NOMO-1 treated with dmso at 0.1 percent for 144 hours (cell line): ENCODE measurements around the gene BCO2.

Source experiments
- DNase-seq: peaks from one replicate; lab custom pipeline; 2025; ENCODE audit not compliant: unreplicated experiment; lab: John Stamatoyannopoulos, UW

Gene BCO2

DNA sequence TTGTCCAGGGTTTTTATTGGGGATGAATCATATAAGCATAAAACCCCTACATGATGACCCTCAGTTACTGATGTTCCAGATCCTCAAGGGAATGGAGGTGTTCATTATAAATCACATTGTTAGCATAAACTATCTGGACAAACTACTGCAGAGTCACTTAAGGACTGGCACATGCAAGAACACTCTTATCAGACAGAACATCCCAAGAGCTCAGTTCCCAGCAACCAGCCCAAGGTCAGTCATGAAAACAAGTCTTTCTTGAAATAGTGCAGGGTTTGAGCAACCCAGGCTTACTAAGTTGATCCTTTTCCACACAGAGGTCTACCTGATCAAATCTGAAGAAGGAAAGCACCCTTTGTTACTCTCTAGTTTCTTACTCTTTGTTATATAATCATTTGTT lies 37.4 kb downstream of the BCO2 start:
- no peak for DNase-seq

DNA sequence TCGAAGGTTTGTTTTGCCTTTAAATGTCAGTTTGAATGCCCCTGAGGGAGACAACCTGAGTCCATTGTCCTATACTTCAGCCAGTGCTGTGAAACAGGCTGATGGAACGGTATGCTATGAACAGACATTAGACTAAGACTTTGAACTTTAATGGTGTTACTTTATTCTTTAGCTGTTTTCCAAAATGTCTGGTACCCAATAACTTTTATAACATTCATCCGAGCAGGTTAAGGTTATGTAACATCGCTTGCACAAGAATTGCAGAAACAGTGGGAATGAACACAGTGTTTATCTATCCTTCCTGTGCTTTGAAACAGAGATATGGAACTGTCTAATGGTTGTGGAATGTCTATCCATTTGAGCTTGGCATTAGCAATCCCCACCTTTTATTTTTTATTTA lies 38.4 kb downstream of the BCO2 start:
- no peak for DNase-seq

DNA sequence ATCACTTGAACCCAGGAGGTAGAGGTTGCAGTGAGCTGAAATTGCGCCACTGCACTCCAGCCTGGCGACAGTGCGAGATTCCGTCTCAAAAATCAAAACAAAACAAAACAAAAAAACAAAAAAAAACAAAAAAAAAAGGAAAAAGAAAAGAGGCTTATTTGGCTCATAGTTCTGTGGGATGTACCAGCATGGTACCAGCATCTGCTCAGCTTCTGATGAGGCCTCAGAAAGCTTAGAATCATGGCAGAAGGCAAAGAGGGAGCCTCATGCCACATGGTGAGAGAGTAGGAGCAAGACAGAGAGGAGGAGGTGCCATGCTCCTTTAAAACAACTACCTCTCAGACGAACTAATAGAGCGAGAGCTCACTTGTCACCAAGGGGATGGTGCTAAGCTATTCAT lies 40.3 kb downstream of the BCO2 start:
- DNase-seq = no peak

DNA sequence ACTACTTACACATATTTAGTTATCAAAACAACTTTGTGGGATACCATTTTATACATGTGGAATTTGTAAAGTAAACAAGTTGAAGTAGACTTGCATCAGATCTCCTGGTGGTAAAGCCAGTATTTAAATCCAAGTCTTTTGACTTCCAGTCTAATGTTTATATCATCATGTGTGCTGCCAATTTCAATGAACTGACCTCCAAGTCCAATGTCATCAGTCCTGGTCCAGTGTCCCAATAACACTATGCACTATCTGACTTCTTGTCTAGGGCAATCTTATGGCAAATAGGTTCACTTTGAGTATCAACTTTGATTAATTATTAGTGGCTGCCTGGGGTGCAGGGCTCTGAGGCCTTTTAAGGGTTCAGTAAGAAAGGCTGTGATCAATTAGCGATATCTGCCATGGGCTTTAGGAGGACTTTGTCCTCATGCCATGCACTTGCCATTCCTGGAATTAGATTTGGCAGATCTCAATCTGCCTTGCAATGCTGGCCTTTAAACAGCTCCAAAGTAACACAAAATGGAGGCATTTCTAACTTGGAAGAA lies 41.3 kb downstream of the BCO2 start:
- DNase-seq = no peak

DNA sequence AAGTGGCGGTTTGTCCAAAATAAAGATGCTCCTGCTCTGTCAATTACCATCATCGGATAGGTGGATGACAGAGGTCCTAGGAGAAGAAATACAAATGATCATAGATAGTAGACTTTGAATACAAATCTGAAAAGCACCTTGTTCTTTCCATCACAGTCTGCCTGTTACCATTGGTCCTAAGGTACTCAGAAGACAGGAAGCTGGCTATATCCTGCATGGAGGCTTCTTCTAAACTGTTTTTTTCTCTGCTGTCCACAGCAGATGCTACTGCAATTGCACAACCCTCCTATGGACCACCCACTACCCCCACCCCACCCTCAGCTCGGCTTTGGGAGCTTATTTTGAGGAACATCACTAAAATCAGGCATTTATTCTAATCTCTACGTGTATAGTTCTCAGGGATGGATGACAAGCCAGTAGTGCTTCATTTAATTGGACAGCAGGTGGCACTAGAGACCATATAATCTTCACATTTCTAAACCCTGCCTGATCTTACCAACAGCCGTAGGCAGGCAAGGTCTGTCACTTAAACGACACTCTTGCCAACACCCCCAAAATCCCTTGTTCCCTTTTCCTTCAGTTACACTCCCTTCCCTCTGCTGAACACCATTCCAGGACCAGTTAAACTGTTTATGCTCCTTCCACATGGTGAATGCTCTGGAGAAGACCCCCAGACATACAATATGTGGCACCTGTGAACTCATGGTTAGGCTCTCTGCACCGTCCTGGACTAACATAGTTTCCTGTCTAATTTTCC lies 44.3 kb downstream of the BCO2 start:
- peak; percentile 43 for DNase-seq

DNA sequence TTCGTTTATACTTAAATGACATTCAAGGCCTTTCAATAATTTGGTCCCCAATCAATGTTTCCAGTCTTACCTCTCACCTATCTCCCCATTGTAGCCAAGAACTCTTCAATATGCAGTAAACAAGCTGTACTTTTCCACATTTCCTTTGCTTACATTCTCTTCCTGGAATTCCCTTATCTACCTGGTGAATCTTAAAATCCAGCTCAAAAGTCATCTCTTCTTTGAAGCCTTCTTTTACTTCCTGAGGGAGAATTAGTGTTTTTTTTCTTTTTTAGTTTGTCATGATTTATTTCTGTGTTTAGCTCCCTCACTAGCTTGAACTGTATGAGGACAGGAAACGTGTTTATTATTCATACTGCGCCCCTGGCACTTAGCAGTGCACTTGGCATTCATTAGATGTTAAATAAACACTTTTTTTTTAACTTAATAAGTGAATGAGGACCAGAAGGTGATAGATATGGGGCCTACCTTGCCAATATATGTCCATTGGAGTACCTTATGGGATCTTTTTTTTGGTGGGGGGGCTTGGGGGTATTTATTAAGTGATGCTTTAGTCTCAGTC lies 46.0 kb downstream of the BCO2 start:
- DNase-seq = no peak

DNA sequence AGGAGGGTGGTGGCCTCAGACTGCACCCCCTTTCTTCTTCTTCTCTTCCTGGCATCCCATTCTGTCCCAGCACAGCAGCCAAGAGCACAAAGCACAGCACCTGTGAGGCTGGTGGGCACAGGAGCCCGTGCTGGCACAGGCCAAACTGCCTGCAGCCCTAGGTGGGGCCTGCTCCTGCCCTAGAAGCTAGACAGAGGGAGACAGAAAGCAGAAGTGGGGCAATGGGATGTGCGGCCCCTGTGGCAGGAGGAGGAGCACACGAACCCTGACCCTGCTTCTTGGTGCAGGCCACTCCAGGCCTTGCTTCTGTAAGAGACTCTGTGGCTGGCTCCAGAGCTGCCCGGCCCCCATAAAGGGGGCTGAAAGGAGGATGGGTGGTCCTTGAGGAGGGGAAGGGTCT lies 47.0 kb downstream of the BCO2 start:
- DNase-seq = peak; percentile 45

DNA sequence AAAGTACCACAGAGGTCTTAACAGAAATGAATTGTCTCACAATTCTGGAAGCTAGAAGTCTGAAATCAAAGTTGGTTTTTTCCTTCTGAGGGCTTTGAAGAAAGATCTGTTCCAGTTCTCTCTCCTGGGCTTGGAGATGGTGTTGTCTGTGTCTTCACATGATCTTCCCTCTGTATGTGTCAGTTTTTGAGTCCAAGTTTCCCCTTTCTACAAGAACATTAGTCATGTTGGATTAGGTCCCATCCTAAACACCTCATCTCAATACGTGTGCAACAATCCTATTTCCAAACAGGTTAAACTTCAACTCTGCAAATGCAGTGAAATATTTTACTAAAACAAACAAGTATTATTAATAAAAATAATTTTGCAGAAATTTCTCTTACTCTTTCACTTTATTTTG lies 47.8 kb downstream of the BCO2 start:
- no peak for DNase-seq

DNA sequence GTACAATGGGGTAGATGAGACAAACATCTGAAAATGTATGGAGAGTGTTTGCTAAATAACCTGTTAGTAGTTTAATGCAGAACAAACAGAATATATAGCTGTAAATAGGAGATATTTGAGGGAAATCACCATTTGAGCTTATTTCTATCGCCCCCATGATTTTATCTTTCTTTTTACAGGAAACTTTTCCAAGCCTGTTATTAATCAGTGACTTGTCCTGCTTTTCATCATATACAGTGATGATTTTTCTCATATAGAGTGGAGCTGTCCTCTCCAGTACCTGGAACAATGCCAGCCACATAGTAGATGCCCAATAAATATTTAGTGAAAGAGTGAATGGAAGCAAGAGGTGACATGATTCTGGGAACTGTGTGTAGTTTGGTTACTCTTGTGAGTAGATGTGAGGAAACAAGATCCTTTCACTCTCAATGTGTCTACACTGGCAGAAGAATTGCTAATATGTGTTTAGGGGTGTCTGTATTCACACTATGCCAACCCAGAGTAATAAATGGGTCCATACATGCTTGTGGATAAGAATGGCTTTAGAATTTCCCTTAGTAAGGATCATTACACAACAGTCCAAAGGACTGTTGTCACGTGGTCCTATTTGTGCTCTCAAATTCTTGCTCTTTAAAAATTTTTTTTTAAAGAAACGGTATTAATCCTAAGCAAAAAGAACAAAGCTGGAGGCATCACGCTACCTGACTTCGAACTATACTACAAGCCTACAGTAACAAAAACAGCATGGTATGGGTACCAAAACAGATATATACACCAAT lies 48.6 kb downstream of the BCO2 start:
- DNase-seq = no peak

DNA sequence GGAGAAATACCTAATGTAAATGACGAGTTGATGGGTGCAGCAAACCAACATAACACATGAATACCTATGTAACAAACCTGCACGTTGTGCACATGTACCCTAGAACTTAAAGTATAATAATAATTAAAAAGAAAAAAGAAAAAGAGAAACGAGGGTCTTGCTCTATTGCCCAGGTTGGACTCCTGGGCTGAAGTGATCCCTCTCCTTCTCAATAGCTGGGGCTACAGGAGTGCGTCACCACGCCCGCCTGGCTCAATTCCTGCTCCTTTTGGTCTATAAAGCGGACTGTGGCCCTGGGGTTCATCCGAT lies 50.4 kb downstream of the BCO2 start:
- DNase-seq = no peak

DNA sequence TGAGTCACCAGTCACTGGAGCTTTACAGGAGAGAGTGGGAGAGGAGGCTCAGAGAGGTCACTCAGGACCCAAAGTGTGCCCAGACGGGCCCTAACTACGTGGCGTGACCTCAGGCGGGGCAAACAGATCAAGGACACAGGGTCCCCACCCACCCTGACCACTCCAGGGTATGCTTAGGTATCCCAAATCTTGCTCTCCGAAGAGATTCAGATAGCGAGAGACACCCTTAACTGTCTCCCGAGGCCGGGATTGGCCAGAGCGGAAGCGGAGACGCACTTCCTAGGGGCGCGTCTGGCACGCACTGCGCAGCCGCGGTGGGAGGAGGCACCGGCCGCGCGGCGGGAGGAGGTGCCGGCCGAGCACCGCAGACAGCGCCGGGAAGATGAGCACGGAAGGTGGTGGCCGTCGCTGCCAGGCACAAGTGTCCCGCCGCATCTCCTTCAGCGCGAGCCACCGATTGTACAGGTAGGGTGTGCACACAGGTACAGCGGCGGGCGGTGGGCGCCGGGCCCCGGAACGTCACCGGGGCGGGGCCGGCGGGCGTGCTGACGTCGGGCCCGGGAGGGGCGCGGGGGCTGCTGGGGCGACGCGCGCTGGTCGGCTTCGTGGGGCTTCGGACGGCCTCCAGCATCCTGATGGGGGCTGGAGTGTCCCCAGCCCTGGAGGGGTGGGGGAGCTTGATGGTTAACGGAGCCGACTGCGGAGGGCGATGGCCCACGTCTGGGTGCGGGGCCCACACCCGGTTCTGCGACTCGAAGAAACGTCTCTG lies 50.9 kb downstream of the BCO2 start, which contains the start of gene PTS:
PTS (plus strand) TSS at position 367 of the 769 bp plus-strand sequence; CDS start at position 383, 16 bp downstream.
- peak; percentile 80 for DNase-seq

DNA sequence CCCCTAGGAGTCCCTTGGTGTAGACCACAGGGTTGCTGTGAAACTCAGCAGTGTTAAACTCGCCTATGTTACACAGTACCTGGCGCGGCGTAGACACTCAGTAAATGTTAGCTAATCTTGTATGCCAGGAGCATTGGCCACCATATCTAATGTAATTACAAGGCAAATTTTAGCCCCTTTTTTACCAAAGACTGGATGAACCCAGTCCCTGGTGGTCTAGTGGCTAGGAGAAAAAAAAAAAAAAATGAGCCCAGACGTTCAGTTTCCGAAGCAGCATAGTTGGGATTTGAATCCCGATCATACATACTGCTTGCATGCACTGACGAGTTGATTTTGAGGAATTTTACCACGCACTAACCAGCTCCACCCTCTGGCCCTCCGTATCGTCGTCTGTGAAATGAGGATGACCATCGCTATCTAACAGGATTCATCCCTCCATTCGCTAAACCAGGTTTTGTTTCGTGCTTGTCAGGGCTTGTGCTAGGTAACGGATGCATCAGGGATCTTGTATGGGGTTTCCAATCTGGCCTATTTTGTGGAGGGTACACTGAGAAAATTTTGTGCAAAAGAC lies 51.6 kb downstream of the BCO2 start:
- no peak for DNase-seq

DNA sequence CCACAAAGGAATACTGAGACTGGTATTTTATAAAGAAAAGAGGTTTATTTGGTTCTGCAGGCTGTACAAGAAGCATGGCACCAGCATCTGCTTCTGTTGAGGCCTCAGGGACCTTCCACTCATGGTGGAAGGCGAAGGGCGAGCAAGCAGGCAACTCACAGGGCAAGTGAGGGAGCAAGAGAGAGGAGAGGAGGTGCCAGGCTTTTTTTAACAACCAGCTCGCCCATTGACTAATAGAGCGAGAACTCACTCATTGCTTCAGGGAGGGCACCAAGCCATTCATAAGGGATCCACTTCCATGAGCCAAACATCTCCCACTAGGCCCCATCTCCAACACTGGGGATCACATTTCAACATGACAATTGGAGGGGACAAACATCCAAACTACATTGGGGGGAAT lies 52.2 kb downstream of the BCO2 start:
- DNase-seq = no peak

DNA sequence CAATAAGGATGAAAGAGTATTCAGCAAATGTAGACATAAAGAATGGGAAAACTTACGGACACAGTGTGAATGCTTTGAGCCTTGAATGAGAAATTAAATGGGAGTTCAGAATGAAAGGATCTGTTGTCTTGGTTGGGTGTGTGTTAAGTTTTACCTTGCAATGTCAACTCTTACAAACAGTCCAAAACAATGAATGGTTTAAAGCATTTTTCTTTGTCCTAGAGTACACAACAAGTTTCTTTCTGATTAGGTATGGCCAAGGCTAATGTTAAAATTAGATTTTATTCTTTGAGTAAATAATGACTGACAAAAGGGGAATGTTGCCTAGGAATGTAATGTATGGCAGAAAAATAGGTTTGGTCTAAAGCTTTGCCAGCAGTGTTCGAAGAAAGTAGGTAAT lies 53.4 kb downstream of the BCO2 start:
- no peak for DNase-seq

DNA sequence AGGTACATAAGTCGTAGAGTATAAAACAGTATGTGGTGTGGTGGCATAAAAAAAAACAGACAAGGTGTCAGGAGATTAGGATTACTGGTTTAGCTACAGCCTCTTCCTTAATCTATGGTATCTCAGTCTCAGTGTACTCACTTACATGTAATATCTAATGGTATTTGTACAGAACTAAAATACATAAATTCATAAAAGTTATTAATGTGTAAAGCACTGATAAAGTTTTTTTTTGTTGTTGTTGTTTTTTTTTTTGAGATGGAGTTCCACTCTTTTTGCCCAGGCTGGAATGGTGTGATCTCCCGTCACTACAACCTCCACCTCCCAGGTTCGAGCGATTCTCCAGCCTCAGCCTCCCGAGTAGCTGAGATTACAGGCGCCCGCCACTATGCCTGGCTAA lies 53.8 kb downstream of the BCO2 start:
- DNase-seq = no peak

DNA sequence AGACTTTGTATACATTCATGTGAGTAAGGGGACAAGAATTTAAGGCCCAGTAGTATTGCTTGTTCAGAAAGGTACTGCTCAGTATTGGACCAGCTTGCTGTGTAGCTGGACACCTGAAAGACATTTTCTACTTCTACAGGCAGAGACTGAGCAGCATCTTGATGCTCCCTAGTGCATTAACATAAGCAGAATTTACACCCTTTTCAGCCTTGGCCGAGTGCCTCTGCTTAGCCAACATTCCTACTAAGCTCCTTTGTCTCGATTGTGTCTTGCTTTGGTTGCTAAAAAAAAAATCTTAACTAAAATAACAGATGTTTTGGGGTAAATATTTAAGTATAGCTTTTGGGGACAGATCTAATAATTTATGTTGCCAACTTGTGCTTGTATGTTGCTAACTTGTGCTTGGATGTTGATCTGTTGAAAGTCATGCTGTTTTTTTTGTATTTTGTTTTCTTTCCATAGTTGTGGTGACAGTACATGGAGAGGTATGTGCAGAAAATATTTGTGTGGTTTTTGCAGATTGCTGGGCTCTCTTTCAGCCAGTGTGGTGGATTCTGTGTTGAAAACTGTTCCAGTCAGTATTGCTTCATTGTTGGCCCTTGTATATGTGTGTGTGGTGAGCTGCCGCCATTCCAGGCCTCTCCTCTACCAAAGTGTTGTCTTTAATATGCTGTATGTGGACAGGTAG lies 54.6 kb downstream of the BCO2 start:
- DNase-seq = no peak

DNA sequence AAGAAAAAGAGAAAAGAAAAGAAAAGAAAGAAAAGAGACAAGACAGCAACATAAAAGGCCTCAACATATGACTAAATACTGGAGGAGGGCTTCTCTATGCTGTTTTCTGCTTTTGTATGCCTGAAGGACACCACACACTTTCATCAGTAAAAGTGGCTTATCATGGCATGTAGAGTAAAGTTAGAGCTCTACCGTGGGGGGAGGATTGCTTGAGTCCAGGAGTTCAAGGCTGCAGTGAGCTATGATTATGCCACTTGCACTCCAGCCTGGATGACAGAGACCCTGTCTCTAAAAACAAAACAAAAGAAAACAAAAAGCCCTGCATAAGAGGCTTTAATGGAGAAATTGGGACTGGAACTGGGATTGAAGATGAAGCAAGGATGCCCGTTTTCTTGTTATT lies 56.6 kb downstream of the BCO2 start:
- no peak for DNase-seq

DNA sequence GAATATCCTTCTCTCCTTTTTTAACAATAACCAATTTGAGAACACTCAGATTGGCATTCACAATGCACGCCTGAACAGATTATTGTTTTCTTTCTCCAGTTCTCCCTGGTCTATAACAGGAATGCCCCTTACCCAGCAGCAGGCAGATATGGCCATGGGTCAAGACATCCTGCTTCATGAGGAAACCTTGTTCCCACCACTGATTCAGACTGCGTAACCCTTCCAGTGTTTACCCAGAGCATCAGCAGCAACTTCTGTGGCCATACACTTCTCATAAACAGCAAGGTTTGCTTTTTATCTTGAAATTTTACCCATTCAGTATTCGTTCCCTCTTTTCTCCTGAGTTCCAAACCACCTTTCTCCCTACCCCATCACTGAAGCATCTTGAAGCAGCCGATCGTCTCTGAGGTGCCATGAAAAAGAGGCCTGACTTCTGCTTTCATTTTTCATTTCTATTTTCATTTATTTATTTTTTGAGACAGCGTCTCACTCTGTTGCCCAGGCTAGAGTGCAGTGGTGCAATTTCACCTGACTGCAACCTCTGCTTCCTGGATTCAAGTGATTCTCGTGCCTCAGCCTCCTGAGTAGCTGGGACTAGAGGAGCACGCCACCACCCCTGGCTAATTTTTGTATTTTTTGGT lies 60.6 kb downstream of the BCO2 start:
- no peak for DNase-seq

DNA sequence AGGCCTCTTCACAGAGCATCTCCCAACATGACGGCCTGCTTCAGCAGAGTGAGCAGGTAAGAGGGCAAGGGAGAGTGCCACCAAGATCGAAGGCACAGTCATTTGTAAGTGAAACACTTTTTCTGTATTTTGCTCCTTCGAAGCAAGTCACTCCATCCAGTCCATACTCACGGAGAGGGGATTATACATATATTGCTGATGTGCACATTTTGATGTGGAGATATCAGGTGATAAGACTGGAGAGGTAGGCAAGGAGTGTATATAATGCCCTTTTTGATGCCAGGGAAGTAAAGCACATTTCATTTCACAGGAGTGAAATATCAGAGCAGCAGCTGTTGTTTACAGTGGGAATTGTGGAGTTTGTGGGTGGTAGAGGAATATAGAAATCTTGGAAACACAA lies 62.1 kb downstream of the BCO2 start:
- no peak for DNase-seq

DNA sequence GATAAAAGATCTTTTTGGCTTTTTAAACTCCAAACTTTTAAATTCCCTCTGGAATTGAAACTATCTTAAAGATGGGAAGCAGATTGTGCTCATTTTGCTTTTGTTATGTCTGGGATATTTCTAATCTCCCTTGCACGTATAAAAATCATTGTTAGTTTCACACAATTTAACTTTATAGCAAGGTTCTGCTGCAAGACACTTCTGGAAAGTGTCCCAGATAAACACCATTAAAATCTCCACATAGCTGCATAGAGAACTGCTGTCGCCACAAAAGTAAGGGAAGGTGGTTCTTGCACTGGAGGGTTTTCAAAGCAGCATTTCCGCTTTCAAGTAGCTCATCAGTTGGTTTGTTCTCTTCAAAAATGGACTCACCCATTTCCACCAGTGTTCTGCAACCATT lies 62.7 kb downstream of the BCO2 start:
- no peak for DNase-seq
